Esophagus muscularis mucosa (tissue), 2 donors: ENCODE measurements around the gene SUPT6H.
"Not testable (repeated sequence)": the region's sequence is repeated elsewhere in the genome, so short reads cannot be mapped to it uniquely, and the experiment has no call there.

Experiments
- EP300 ChIP-seq: sonication (generic); formaldehyde crosslinking; IDR thresholded peaks from one replicate; pipeline ENCODE4 v1.6.1; 2017; ENCODE audit warnings: antibody characterized with exemption
- POLR2A ChIP-seq: fragments of 450-650 bp; IDR thresholded peaks from one replicate; pipeline ENCODE4 v1.6.1; 2017; ENCODE audit warnings: antibody characterized with exemption, moderate library complexity, mild to moderate bottlenecking, low read depth

DNA sequence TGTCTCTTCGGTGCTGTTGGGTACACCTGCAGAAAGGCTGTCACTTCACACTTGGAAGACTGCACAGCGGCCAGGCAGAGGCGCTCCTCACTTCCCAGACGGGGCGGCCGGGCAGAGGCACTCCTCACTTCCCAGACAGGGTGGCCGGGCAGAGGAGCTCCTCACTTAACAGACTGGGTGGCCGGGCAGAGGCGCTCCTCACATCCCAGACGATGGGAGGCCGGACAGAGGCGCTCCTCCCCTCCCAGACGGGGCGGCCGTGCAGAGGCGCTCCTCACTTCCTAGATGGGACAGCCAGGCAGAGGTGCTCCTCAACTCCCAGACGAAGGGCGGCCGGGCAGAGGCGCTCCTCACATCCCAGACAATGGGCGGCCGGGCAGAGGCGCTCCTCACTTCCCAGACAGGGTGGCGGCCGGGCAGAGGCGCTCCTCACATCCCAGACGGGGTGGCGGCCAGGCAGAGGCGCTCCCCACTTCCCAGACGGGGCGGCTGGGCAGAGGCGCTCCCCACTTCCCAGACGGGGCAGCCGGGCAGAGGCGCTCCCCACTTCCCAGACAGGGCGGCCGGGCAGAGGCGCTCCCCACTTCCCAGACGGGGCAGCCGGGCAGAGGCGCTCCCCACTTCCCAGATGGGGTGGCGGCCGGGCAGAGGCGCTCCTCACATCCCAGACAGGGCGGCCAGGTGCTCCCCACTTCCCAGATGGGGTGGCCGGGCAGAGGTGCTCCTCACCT, 3.1 kb upstream of the SUPT6H start:
- not testable (repeated sequence) for TF ChIP-seq POLR2A, EP300
